IPS-11a (cell line): Measurements from ENCODE around the gene GPX1.
A peak's percentile ranks its signal among the peaks of the same experiment; 100 is the strongest.
"Not testable (repeated sequence)": the region's sequence is repeated elsewhere in the genome, so short reads cannot be mapped to it uniquely, and the experiment has no call there.

Experiments
- H3K4me3 ChIP-seq: one replicate; pipeline ENCODE4 v1.5.1; 2013; ENCODE audit warnings: low read depth, low read length, control low read depth

The GPX1 gene

DNA sequence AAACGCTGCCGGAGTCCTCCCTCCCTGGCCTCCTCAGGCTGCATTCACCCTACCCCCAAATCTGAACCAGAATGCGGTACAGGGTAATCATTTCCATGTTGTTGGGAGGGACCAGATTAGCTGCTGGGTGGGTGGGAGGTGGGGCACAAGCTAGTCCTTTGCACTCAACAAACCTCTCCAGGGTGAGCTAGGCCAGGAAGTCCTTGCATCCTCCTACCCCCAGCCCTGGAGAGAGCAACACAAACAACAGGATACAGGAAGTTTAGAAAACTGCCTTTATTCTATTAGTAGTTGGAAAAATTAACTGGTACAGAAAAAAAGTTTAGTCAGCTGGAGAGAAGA is 702 bp upstream of the GPX1 start:
- H3K4me3 ChIP-seq = peak overlapping the region; percentile 29

DNA sequence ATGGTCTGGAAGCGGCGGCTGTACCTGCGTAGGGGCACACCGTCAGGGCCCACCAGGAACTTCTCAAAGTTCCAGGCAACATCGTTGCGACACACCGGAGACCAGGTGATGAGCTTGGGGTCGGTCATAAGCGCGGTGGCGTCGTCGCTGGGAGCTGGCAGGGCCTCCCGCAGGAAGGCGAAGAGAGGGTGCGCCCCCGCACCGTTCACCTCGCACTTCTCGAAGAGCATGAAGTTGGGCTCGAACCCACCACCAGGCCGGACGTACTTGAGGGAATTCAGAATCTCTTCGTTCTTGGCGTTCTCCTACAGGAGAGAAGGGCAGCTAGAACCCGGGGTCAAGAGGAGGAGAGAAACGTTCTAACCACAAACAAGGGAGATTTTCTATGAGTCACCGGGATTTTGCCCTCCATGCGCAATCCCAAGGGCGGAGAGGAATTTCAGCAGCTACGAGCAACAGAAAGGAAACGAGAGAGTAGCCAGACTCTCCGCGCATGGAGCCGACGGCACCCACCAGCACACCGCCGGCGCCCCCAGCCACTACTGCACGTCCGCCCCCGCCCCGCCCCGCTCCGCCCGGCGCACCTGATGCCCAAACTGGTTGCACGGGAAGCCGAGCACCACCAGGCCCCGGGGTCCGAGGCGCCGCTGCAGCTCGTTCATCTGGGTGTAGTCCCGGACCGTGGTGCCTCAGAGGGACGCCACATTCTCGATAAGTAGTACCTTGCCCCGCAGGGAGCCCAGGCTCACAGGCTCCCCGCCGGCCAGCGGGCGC is 523 bp downstream of the GPX1 start:
- H3K4me3 ChIP-seq = peak overlapping the region; percentile 66

DNA sequence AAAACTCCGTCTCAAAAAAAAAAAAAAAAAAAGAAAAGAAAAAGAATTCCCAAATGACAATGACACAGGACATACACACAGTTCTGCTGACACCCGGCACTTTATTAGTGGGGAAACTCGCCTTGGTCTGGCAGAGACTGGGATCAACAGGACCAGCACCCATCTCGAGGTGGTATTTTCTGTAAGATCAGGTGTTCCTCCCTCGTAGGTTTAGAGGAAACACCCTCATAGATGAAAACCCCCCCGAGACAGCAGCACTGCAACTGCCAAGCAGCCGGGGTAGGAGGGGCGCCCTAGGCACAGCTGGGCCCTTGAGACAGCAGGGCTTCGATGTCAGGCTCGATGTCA is 1.1 kb downstream of the GPX1 start:
- H3K4me3 ChIP-seq = peak overlapping the region; percentile 66

DNA sequence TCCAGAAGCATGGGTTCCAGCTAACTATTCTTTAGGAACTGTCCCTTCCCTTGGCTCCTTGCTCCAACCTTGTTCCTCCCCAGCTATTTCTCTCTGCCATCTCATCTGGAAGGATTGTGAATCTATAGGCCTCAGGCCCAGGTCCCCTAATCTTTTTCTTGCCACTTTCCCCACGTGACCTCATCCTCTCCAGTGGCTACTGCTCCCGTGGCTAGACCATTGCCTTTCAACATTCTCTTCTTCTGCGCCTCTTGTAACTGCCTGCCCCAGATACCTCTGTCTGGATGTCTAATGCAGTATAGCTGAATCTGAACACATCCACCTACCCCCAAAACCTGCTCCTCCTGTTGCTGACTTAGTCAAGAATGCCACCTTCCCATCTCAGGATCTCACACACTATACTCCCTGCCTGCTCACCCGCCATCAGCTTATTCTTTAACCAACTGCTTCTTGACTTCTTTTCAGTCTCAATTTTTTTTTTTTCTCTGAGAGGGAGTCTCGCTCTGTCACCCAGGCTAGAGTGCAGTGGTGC is 5.2 kb downstream of the GPX1 start:
- no peak overlapping the region for H3K4me3 ChIP-seq

DNA sequence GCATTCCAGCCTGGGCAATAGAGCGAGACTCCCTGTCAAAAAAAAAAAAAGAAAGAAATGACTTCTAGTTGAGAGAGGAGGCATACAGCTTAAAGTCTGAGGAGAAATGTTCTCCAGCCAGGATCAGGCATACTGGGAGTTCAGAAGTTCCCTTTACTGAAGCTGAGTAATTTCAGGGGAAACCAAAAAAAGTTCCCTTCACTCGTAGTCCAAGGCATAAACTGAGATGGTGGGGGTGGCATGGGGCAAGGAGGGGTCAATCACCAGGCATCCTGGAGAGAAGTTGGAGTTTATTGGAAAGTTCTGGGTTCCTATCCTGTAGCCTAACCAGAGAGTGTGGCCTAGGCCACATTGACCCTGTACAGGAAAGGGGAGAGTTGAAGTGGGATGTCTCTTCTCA is 5.9 kb downstream of the GPX1 start:
- H3K4me3 ChIP-seq = no peak overlapping the region

DNA sequence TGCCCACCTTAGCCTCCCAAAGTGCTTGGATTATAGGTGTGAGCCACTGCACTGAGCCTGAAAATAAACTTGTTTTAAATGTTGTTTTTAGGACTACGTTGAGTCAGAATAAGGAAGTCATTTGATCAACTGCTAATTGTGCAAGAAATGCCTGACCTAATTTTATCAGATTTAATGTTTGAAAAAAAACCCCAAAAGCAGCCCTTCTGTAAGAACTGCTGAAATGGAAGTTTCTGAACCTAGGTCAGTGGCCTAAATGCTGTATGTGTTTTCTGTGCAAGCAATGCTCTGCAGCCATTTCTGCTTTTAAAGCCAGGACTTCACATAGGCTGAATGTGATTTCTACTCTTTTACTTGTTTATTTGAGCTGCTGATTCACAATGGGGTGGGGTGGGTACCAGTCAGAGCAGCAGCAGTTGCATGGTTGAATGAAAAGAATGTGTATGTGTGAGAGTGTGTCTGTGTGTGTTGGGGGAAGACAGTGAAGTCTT is 6.6 kb downstream of the GPX1 start:
- H3K4me3 ChIP-seq = no peak overlapping the region

DNA sequence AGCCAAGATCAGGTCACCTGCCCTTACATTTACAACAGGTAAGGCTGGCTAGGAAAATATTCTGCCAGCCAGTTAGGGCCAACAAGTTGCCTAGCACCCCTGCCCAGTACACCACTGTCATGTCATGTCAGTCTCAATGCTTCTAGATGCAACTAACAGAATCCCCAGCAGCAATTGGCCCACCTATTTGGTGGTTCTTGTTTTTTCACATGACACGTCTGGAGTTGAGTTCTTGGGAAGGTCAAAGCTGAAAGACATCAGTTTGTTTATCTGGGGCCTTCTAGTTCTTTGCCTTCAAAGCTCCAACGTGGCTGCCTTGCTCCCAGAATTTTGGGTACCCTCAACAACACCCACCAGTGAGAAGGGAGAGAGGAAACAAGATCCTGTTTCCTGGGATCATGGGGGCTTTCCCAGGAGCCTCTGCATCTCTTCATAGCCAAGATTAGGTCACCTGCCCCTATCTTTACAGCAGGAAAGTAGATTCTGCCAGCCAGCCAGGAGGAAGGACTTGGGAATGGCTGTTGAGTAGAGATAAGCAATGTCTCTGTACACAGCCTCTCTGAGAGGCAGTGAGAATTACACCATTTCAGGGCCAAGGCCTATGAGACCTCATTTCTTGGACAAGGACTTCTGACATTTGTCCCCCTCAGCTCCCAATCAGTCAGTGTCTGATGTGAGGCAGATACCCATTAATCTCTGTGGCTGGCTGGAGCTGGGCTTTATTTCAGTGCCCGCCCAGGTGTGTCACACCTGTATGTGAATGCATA is 8.6 kb downstream of the GPX1 start:
- no peak overlapping the region for H3K4me3 ChIP-seq

DNA sequence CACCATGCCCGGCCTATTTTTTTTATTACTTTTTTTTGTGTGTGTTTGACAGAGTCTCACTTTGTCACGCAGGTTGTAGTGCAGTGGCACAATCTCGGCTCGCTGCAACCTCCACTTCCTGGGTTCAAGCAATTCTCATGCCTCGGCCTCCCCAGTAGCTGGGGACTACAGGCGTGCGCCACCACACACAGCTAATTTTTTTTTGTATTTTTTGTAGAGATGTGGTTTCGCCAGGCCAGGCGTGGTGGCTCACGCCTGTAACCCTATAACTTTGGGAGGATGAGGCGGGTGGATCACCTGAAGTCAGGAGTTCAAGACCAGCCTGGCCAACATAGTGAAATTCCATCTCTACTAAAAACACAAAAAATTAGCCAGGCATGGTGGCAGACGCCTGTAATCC is 9.8 kb downstream of the GPX1 start:
- H3K4me3 ChIP-seq = not testable (repeated sequence)

DNA sequence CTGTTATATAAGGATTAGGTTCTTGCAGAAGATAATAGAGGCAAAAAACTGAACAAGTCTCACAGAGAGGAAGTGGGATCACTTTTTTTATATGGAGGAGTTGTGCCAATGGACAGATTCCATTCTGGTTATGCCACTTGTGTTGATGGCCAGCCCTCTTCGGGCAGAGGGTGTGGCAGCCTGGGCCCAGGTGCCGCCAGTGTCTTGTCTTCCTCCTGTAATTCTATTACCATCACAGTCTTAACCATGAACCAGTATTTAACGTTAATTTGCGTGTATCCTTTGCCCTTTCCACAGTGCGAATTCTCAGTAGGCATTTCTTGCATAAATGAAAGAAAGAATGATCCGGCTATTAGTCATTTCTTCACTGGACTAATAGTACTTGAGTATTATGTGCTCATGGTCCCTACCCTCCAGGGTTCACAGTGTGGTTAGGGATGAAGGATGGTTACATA is 11.3 kb downstream of the GPX1 start:
- H3K4me3 ChIP-seq = no peak overlapping the region

DNA sequence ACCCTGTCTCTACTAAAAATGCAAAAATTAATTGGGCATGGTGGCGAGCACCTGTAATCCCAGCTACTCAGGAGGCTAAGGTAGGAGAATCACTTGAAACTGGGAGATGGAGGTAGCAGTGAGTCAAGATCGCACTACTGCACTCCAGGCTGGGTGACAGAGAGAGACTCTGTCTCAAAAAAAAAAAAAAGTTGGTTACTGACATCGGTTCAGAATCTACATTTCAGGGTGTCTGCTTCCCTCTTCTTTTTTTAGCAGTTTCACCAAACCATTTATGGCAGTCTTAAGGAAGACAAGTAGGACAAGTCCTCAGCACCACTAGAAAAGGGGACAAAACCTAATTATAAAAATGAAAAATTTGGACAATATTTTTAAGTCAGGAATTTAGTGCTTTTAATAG is 15.0 kb downstream of the GPX1 start:
- no peak overlapping the region for H3K4me3 ChIP-seq

DNA sequence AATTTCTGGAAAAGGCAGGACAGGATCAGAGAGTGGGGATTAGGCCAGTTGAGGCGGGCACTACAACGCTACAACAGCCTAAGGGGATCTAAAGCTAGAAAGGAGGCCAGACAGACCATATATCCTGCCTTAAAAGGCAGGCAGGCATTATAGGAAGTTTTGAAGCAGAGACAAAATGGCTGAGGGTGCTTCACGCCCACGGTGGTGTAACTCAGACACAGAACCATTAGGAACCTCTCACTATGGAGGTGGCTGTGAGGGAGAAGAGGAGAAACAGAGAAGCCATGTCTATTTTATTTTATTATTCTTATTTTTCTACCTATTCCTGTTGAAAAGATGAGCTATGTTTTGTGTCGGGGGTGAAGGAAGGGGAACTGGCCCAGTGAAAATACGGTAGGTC is 16.2 kb downstream of the GPX1 start:
- H3K4me3 ChIP-seq = no peak overlapping the region

DNA sequence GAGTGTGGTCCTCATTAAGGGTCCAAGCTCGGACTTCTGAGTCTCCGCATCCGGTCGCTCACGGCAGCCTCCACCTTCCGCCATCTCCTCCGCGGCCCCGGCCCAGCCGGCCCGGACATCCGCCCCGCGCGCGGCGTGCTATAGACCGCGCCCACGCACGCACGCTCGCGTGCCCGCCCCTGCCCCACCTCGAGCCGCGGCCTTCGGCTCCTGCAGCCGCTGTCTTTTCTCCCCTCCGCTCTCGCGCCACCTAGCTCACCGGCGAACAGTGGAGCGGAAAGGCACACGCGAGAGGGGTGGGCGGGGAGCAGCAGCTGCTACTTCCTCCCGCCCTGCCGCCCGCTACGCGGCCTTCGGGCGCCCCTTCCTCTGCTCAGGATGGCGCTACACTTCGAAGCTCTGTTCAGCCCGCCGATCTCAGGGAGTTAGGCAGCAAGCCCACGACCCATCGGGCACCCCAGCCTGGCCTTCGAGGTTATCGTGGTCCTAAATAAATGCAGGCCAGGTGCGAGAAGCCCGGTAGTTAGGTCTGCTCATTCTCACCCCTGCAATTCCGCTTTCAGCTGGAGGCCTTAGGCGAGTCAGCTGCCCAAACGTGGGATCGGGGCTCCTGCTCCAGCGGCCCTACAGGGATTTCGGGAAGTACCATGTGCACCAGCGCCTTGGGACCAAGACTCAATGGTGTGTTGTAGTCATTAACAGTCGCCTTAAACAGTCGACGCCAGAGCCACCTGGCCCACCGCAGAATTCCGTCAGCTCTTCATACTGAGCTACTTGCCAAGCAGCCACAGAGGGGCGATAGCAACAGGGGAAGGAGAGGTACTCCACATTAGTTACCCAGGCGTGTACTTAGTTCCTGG is 18.0 kb downstream of the GPX1 start, which contains the start of gene USP4:
TSS of gene USP4 (minus strand) at position 113 of the 860 bp plus-strand sequence. CDS start at position 84, 29 bp downstream.
- peak within 1 kb of the TSS; percentile 70 for H3K4me3 ChIP-seq

DNA sequence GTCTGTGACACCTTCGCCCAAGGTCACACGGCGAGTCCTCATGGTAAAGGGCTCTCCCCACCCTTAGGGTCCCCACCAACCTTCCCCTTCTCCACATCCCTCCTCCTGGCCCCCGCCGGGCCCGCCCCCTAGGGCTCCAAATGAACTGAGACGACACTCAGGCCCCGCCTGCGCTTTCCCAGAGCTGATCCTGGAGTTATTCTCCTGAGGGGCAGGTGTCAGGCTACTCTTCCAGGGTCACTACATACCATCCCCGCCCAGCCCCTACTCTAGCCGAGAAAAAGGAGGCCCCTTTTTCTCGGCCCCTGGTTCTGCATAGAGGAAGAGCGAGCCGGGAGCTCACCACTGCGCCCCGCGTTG is 18.6 kb downstream of the GPX1 start:
- H3K4me3 ChIP-seq = peak overlapping the region; percentile 70

DNA sequence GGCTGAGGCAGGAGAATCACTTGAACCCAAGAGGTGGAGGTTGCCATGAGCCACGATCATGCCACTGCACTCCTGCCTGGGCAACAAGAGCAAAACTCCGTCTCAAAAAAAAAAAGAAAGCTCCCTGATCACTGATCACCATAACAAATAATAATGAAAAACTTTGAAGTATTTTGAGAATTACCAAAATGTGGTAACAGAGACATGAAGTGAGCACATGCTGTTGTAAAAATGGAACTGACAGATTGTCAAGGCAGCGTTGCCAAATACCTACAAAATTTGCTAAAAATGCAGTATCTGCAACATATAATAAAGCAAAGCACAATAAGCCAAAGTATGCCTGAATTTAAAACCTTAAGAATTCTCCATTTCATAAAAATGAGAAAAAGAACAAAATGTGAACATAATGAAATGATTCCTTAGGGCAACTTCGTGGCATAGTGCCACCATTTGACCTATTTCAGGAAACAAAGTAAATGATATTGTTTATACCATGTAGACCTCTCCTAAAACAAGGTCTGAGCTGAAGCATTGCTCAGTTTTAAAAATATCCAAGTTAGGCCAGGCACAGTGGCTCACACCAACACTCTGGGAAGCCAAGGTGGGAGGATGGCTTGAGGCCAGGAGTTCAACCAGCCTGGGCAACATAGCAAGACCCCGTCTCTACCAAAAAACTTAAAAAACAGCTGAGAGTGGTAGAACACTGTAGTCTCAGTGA is 24.1 kb downstream of the GPX1 start:
- H3K4me3 ChIP-seq = no peak overlapping the region

DNA sequence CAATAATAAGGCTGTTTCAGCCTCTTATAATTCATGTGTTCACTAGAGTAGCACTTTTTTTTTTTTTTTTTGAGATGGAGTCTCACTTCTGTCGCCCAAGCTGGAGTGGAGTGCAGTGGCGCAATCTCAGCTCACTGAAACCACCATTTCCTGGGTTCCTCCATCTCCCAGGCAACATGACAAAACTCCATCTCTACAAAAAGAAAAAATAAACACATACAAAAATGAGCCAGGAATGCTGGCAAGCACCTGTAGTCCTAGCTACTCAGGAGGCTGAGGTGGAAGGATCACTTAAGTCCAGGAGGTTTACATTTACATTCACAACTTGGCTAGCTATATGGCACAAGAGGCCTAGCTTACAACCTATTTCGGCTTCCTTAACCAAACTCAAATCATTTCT is 25.1 kb downstream of the GPX1 start:
- no peak overlapping the region for H3K4me3 ChIP-seq

DNA sequence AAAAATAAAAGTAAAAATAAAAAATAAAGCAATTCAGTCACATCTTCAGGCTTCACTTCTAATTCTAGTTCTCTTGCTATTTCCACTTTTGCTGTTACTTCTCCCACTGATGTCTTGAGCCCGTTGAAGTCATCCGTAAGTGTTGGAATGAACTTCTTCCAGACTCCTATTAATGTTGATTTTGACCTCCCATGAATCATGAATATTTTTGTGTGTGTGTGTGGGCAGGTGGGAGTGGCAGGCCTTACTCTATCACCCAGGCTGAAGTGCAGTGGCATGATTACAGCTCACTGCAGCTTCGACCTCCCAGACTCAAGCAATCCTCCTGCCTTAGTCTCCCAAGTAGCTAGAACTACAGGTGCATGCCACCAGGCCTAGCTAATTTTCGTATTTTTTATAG is 29.0 kb downstream of the GPX1 start:
- H3K4me3 ChIP-seq = no peak overlapping the region

DNA sequence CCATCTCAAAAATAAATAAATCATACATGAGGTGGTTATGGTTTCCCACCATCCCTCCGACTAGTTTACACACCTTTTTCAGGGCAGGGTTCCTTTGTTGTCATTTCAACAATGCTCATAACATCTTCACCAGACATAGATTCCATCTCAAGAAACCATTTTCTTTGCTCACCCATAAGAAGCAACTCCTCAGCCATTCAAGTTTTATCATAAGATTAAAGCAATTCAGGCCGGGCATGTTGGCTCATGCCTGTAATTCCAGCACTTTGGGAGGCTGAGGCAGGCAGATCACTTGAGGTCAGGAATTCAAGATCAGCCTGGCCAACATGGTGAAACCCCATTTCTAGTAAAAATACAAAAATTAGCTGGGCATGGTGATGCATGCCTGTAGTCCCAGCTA is 29.8 kb downstream of the GPX1 start:
- not testable (repeated sequence) for H3K4me3 ChIP-seq

DNA sequence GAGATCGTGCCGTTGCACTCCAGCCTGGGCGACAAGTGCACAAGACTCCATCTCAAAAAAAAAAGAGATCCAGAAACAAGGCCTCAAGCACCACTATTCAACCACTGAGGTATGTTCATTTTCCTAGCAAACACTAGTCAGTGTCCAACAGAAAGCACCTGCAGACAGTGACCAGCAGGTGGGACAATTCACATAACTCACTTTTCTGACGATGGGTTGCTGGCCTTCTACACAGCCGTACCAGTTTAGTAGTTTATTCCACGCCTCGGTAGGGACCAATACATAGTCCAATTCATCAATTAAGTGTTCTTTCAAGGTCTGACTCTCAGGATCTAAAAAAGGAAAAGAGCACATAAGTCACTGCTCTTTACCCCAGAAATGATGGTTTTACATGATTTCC is 30.7 kb downstream of the GPX1 start:
- no peak overlapping the region for H3K4me3 ChIP-seq

DNA sequence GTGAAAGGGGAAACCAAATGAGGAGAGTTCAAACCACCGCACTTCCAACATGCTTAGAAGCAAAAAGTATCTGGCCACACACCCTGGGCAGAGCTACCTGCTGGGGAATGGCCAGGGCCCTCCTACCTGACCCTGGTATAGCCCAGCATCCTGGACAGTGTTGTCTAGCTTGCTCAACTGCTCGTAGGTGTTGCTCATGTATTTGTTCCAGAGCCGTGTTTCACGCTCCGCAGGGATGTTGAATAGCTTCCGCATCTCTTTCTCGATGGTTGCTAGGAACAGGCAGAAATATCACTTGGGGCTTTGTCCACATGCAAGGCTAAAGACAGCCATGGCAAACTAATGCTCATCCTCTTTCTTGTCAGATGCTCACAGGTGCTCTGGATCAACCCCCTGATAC is 33.4 kb downstream of the GPX1 start:
- no peak overlapping the region for H3K4me3 ChIP-seq

DNA sequence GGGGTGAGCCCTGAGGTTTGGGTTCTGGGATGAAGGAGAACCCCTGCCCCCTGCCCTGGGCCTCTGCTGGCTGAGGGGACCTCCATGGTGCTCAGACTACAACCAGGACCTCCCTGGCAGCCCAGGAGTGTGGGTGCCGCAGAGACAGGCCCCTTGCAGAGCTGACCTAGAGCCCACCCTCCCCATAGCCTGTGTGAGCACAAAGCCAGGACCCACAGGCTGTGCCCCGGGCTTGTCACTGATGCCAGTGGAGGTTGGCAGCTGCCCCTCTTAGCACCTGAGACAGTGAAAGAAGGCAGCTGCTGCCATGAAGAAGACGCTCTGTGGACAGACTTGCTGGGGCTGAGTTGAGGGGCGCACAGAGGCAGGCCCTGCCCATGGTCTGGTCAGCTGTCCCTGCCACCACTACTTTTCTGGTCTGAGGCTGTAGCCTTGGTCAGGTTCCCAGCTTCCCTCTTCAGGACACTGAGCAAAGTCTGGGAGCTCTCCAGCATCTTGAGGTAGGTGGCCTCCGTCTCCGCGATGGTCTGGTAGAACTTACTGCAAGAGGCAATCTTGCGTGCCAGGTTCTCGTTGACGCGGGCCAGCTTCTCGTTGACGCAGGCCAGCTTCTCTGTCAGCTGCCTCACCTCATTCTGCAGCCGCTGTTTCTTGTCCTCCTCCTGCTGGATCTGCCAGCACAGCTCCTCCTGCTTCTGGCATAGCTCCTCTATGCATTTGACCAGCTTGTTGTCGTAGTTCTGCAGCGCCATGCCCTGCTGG is 41.3 kb downstream of the GPX1 start:
- H3K4me3 ChIP-seq = no peak overlapping the region
